Endometrial microvascular endothelial cells (primary cell): ENCODE data around the gene TMCO4. TPM values are rescaled to one million over a fixed set of nuclear protein-coding genes. Genes with fewer than 3 reads are reported as not detected.

Experiments
- in situ Hi-C: cut with HindIII; loops from 2 replicates; pipeline ENCODE4 v1.10.0; 2017; ENCODE audit warnings: low sequenced_read_pairs, low pct_unique_long_range_greater_than_20kb; ENCODE audit errors: inconsistent ontology term
- total RNA-seq: library from RNA; depleted of rRNA; stranded (reverse); fragments of >200 nt; gene quantifications from one replicate; pipeline ENCODE4 v1.2.3, GENCODE V29; 2015; ENCODE audit errors: inconsistent ontology term

The TMCO4 gene
- total RNA-seq, 1 donor from 2014 or later: 18.0 TPM

DNA sequence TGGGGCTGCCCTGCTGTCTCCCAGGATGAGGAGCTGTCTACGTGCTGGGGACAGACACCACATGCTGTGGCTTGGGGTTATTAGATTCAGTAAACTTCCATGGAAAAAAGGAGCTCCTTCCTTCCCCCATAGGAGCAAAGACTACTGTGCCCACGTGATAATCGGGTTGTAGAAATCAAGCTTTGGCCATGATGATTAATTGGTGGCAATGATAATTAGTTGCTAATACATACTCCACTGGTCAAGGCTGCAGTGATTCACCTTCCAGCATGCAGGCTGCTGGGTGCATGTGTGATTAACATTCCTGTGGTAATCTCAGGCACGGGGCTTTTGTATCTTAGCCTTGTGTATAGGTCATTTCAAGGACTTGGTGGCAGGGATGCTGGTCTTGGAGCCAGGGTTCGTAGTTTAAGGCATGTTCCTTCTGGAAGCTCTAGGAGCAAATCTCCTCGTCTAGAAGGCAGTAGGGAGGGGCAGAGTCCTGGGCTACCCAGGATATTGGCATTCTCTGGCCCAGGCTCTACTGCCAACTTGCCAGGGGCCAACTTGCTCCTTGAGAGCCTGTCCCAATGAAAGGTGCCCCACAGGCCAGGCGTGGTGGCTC, 41.4 kb downstream of the TMCO4 start:
- in situ Hi-C loops: no loop called here

DNA sequence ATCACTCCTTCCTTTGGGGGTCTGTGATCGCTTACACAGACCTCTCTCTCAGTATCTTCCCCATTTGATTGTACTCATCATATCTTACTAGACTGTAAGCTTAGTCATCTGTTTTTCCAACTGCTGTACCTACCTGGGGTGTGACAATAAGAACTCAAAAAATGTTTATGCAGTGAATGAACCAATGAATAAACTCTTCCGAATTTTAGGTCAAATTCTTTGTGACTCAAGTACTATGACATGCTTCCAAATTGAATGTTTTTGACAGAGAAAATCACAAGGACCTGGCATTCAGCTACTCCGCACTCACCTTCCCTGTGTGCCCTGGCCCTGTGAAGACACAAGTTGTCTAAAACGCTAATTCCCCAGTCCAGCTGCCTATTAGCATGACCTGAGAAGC, 42.1 kb downstream of the TMCO4 start:
- in situ Hi-C loops: no loop called here

DNA sequence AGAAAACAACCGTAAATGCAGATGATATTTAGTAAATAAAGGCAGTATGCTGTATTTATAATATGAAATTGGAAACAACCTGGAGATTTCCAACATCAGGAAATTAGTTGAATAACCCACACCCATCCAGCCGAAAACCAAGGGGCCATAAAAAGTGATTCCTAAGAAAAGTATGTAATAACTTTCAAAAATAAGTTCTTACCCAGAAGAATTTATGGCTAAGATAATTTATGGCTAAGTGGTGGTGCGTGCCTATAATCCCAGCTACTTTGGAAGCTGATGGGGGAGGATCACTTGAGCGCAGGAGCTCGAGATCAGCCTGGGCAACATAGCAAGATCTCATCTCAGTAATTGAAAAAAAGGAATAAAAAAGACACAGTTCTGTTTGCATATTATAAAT, 43.2 kb downstream of the TMCO4 start:
- in situ Hi-C loops: no loop called here

DNA sequence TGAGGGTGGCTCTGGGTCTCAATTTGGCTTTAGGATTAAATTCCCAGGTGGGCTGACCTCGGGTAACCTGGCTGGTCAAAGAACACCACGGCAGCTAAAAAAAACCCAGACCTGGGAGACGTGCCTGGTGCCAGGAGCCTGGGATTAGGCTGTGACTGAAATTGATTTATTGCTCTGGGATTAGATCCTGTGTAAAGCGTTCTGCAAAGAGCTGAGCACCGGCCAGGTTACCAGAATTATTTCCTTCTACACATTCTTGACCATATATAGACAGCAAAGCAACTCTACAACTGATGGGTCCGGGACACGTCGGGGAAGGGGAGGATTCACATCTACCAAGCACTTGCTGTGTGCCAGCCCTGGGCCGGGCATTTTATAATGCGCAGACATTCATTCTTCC, 45.2 kb downstream of the TMCO4 start:
- in situ Hi-C loops: no loop called here

DNA sequence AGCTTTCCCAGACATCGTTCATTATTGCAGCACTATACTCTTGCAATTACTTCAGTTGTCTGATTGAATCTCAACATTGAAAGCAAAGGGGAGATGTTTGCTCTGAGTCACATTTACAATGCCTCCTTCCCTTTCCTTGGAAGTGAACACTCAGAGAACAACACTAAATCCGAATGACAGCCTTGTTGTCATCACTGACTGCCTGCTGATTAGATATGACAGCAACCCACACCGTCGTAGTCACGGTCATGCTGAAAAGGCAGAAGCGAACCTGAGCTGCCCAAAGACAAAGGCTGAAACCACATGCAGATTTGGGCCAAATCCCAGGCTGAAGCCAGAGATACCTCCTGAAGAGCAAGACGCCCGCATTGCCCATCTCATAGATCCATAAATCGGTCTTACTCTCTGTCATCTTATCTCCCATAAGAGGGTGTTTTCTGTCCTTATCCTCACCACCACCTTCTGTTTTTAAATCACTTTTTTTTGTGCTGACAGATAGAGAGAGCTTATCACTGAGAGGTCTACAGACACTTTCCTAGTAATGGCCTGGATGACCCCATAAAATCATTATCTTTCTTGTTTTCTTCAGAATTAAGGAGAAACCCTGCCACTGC, 47.5 kb downstream of the TMCO4 start:
- in situ Hi-C loops: no loop called here

DNA sequence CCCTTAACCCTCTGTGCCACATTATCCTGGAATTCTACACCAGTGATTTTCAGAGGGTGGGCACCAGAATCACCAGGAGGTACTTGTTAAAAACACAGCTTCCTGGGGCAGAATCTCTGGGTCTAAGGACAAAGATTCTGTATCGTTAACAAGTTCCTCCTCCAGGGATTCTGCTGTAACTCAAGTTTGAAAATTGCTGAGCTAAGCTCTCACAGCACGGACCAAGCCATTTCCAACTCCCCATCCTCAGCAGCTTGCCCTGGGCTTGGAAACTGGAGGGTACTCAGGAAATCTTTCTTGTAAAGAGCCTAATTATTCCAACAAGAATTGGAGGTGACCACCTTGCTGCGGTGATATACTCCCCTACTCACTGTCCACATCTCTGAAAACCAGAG, 48.8 kb downstream of the TMCO4 start:
- in situ Hi-C loops: no loop called here

DNA sequence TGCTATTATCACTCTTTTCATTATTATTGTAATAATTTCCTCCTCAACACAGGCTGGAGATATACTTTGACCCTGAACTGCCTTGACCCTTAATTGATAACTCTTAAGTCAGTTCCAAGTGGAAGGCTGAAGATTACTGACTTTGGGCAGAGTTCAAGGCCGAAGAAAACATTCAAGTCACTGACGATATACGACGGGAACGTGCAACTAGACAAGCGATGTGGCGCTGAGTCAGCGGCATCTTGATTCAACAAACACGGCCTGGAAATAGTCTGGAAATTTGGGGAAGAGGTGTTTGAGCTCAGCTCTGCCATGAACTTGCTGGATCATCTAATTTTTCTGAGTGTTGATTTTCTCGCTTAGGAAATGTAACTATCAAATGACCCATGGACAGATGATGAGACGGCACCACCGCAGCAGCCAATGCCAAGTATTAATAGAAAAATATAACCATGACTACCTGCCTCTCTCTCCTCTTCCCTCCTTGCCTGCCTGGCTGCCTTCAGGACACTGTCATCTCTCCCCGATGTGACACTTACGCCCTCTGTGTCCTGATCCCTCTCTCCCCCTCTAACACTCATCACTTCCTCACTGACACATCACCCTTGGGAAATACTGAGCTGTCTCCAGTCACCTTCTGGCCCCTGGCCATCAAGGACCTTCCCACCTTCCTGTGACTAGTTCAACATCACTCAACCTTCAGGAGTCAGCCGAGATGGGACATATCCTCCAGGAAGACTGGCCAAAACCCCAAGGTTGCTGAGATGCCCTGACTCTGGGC, 49.4 kb downstream of the TMCO4 start:
- in situ Hi-C loops: no loop called here

DNA sequence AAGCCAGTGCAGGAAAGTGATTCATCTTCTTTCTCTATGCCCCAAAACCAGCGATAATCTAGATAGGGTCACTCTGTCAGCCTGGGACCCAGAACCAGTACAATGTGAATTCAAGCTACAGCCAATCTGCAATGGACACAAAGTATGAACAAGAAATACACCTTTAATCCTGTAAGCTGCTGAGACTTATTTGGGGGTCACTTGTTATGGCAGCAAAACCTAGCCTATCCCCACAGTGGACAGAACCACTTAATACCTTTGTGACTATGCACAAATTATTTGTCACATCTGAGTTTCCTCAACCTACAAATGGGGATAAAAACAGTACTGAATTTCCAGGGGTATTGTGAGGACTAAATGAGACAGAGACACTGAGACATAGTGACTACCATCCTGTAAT, 50.0 kb downstream of the TMCO4 start:
- in situ Hi-C loops: no loop called here

DNA sequence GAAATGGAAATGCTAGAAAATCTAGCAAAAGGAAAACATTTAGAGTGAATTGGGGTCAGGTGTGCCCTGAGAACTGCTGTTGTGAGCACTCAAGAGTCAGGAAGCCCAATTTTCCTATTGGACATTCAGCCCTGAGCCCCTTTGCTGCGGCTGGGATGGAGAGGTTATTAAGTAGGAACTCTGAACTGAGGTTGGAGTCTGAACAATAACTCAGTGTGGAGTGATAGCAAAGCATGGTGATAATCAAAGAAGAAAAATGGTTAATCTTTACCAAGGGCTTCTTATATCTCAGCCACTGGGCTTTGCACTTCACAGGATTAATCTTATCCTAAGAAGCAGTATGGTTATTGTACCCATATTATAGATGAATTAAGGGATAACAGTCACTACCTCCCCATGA, 52.0 kb downstream of the TMCO4 start:
- in situ Hi-C loops: no loop called here

DNA sequence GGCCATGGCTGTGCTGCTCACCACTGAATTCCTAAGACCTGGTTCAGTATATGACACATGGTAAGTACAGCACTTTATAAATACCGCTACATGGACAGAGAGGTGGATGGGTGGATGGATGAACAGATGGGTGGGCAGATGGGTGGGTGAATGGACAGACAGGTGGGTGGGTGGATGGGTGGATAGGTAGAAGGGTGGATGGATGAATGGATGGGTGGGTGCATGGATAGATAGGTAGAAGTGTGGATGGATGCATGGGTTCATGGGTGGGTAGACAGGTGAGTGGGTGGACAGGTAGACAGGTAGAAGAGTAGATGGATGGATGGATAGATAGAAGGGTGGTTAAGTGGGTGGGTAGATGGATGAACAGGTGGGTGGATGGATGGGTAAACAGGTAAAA, 54.8 kb downstream of the TMCO4 start:
- in situ Hi-C loops: no loop called here

DNA sequence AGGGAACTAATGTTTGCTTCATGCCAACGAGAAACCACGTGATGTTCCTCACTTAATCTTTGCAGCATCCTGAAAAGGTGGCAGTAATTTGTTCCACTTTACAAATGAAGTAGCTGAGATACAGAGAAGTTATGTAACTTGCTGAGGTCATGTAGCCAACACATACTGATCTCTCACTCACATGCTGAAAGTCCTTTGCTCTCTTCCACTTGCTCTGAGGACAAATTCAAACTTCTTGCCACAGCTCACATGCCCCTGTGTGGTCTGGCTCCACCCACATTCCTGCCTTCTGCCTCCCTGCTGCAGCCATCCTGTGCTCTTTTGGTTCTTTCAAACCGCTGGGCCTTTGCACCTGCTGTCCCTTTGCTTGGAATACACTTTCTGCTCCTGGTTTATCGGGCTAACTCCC, 55.4 kb downstream of the TMCO4 start:
- in situ Hi-C loops: no loop called here

DNA sequence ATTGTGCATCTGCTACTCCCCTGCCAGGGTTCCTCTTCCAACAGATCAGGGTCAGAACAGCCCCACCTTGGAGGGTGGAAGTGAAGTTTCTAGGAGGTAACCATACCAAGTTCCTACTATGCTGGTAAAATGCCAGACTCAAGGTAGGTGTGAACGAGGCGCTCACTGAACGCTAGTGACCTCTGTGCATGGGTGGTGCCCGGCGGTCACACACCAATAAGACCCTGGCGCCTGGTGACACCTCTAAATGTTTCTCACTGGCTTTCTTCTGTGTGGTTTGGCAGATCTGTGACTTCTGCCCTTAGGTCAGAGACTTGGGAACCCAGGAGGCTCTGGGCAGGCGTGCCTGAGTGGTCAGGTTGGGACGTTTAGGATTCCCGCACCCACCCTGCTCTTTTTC, 55.9 kb downstream of the TMCO4 start:
- in situ Hi-C loops: no loop called here

DNA sequence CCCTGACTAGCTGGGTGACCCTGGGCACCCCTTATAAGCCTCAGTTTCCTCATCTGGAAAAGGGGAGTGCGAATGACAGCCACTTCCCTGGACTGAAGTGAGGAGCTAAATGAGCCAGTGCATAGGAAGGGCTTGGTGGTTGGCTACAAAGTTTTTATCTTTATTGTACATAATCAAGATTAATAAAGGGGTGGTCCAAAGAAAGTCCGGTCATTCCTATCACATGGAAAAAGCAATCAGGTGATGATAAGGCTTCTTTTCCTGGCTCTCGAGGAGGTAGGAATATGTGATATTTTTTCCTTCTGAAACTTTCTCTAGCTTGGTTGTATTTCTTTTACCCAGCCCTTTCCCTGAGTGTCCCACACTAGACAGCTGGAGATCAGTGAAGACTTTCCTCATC, 56.5 kb downstream of the TMCO4 start:
- in situ Hi-C loops: no loop called here

DNA sequence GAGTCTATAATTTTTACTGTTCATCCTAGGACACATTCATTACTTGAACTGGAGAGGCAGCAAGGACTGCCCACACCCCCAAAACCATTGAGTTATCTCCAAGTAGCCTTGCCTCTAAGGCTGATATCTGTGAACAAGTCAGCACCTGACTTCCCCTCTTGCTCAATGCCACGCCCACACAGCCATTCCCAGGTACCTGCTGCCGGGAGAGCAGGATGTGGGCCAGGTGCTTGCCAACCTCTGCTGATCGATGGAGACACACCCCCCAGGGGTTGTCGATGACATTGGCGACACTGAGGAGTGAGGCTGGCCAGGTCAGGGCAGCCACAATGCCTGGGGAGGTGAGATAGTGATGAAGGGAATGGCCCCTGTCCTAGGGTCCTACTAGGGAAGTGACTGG, 60.1 kb downstream of the TMCO4 start:
- in situ Hi-C loops: no loop called here

DNA sequence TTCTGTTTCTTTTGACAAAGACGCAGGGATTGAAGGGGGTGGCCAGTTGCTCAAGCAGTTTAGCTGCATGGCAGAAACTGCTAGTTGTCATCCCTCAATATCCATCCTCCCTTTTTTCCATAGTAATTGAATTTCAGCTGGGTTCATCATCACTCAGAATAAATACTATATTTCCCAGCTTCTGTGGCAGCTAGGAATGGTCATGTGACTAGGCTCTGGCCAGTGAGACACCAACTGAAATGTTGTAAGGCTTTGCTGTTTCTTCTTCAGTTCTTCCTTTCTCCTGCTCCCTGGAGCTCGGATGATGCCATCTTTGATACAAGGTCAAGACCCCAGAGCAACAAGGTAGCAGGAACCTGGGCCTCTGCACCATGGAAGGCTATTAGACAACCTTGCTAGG, 61.0 kb downstream of the TMCO4 start:
- in situ Hi-C loops: no loop called here

DNA sequence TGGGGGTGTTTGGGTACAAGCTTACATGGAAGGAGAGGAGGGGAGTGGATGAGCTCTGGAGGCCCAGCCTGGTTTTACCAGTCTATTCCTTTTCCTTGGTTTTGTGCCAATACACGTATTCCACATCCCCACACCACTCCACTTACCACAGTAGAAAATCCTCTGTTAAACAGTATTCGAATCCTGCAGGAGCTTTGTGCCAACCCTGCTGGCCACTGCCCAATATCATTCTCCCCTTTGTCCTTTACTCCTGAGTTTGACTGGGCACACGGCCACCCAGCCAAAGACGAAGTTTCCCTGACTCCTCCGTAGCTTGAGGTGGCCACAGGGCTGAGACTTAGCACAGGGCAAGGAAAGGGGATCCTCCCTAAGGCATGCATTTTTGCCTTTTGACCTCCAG, 61.6 kb downstream of the TMCO4 start:
- in situ Hi-C loops: no loop called here

DNA sequence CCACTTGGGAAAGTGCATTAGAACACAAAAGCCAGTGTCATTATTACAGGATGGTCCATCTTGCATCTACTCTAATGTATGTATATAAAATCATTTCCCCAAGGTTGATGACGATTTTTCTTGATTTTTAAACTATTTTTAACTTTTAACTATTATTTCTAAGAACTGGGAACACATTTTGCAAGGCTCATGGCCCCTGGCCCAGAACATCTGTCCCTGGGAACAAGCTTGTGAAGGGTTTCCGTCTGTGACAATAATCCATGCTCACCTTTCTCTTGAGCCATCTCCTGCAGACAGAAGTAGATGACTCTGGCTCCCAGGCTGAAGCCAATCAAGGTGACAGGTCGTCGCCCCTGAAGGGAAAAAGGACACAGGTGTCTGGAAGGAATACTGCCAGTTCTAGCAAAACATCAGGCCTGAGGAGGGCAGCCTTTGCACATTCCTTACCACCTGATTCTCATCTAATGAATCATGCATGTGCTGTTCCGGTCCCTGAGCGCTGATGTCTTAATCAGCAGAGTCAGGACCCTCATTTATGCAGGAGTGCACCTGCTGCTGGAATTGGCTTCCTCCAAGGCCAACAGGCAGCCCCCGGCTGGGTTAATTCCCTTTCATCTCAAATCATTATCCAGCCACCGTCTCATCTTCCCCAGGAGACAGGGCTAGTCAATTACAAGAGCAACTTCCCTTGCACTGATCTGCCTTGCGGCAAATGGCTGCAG, 62.5 kb downstream of the TMCO4 start:
- in situ Hi-C loops: no loop called here

DNA sequence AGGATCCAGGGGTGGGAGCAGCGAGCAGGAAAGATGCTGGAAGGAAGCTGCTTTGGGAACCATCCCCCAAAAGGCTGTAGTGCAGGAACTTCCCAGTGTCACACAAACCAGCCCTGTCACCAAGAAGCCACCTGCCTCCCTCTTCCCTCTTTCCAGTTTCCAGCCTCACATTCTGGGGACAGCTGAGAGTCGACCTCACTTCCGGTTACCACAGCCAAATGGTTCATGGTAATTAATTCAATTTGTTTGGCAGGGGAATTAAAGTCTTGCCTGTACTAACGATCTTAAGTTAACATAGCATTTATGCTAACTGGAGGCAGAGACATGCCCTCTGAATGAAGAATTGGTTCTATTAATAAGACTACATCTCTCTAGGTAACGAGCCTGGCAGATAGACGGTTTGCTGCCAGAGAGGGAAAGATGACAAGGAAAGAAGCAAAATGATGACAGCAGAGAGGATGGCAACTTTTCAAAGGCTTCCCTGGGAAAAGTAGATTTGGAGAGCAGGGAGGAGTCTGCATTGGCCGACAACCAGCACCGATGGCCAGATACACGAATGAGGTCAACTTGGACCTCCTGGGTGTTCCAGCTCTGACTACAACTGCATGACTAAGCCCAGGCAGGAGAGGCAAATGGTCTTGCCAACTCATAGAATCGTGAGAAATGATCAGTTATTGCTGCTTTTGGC, 64.1 kb downstream of the TMCO4 start:
- in situ Hi-C loops: no loop called here

DNA sequence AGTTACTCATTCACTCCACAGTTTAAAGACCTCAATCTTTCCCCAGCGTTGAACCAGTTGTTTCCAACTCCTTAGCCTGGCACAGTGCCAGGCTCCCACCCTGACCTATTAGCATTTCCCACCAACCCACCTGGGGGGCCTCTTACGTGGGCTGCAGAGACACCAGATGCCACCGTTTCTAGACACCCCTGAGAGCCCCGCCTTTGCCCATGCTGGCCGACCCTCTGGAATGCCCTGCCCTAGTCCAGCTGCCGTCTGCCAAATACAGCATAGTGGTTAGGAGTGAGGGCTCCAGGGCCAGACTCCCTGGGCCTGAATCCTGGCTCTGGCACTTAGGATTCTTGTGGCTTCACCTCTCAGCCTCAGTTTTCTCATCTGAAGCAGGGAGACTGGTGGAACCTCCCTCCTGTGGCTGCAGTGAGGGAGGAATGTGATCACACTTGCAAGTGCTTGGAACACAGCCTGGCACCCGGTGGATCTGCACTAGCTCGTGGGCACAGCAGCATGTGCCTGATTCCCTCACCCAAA, 65.2 kb downstream of the TMCO4 start:
- in situ Hi-C loops: no loop called here
